Endothelial cell of umbilical vein (primary cell): ENCODE measurements around the gene ZMIZ1. TPM values are rescaled to one million over a fixed set of nuclear protein-coding genes. Genes with fewer than 3 reads are reported as not detected.

Experiments used
- BruUV-seq: library from RNA; stranded (reverse); fragments of 400-500 nt; replicated peaks from 2 replicates; lab custom pipeline; 2021; lab: Mats Ljungman, UMichigan
- CTCF ChIA-PET: fragments of 300-600, 350-600 bp; sonication (Branson Sonifier 250); formaldehyde crosslinking; loops from one replicate; lab custom pipeline; 2021; ENCODE audit warnings: antibody characterized with exemption, inconsistent platforms; lab: Charles Lee
- POLR2A ChIA-PET: fragments of 300-600, 350-600 bp; sonication (Branson Sonifier 250); formaldehyde crosslinking; loops from one replicate; lab custom pipeline; 2021; ENCODE audit warnings: antibody characterized with exemption, inconsistent platforms; lab: Charles Lee
- DNase-seq: peaks from one replicate; pipeline ENCODE4 v3.0.0-alpha.2; 2011; ENCODE audit warnings: low read depth, low spot score
- FAIRE-seq: peaks from 2 replicates; lab custom pipeline; 2011; peaks lifted over from hg19 to GRCh38; lab: Jason Lieb, UNC
- H2AFZ ChIP-seq: 2 replicates; pipeline ENCODE4 v1.6.0; 2012; ENCODE audit warnings: low read depth, low read length, control low read depth, inconsistent platforms
- H3K27ac ChIP-seq: 2 replicates; pipeline ENCODE4 v1.5.1; 2011; ENCODE audit warnings: low read depth, mild to moderate bottlenecking, control low read depth, low read length, moderate library complexity; ENCODE audit not compliant: insufficient read depth
- H3K27me3 ChIP-seq, 2 experiments: 2 replicates each; pipeline versions ENCODE4 v1.6.0 to v1.6.1; 2011; ENCODE audit warnings: low read length in 2 of 2, mixed read lengths in 1 of 2; ENCODE audit not compliant: control insufficient read depth in 2 of 2, insufficient read depth in 2 of 2
- H3K36me3 ChIP-seq, 2 experiments: 2 replicates in 1 of 2; 3 replicates in 1 of 2; pipeline ENCODE4 v1.5.1; 2011; ENCODE audit warnings: low read length in 2 of 2, mild to moderate bottlenecking in 1 of 2, moderate library complexity in 1 of 2; ENCODE audit not compliant: control insufficient read depth in 2 of 2, insufficient read depth in 2 of 2; ENCODE audit errors: extremely low read depth in 1 of 2
- H3K4me1 ChIP-seq: 3 replicates; pipeline ENCODE4 v1.5.1; 2011; ENCODE audit warnings: mild to moderate bottlenecking, low read length; ENCODE audit not compliant: control insufficient read depth, insufficient read depth; ENCODE audit errors: extremely low read depth
- H3K4me2 ChIP-seq: 2 replicates; pipeline ENCODE4 v1.6.1; 2011; ENCODE audit warnings: low read length, control low read depth, mixed read lengths; ENCODE audit not compliant: insufficient read depth
- H3K4me3 ChIP-seq, 3 experiments: fragments of 200-600 bp in 1 of 3; sonication (generic), shearing (Covaris generic) in 1 of 3; replicated peaks in 1 of 3; 2 replicates each; pipeline ENCODE4 v1.5.1; 2011 to 2016; ENCODE audit warnings: control low read depth in 3 of 3, low read length in 3 of 3, mild to moderate bottlenecking in 2 of 3, inconsistent platforms in 1 of 3, low read depth in 1 of 3, moderate library complexity in 1 of 3; ENCODE audit not compliant: insufficient read depth in 1 of 3
- H3K79me2 ChIP-seq: 2 replicates; pipeline ENCODE4 v1.6.0; 2012; ENCODE audit warnings: low read length, inconsistent platforms; ENCODE audit not compliant: control insufficient read depth, insufficient read depth
- H3K9ac ChIP-seq: replicated peaks from 2 replicates; pipeline ENCODE3; 2011; ENCODE audit warnings: low read length, control low read depth; ENCODE audit not compliant: insufficient read depth; ENCODE audit errors: extremely low read depth
- H3K9me1 ChIP-seq: replicated peaks from 3 replicates; pipeline ENCODE4 v1.6.0; 2011; ENCODE audit warnings: mild to moderate bottlenecking, low read length; ENCODE audit not compliant: control insufficient read depth, insufficient read depth; ENCODE audit errors: extremely low read depth
- H3K9me3 ChIP-seq: replicated peaks from 2 replicates; pipeline ENCODE4 v1.5.1; 2012; ENCODE audit warnings: low read length, inconsistent platforms; ENCODE audit not compliant: control insufficient read depth, insufficient read depth
- H4K20me1 ChIP-seq: replicated peaks from 2 replicates; pipeline ENCODE3; 2011; ENCODE audit warnings: mild to moderate bottlenecking, low read length; ENCODE audit not compliant: control insufficient read depth, insufficient read depth; ENCODE audit errors: extremely low read depth
- CTCF ChIP-seq, 2 donors: IDR thresholded peaks; 1 replicate in 1 of 2; 2 replicates in 1 of 2; pipeline ENCODE4 v1.5.1; 2011; ENCODE audit warnings: low read length in 2 of 2, mild to moderate bottlenecking in 2 of 2, moderate library complexity in 2 of 2, control low read depth in 1 of 2, inconsistent platforms in 1 of 2, low read depth in 1 of 2; ENCODE audit not compliant: insufficient read depth in 1 of 2; ENCODE audit errors: extremely low read depth in 1 of 2
- EZH2 ChIP-seq: IDR thresholded peaks from 2 replicates; pipeline ENCODE4 v1.6.1; 2012; ENCODE audit warnings: borderline replicate concordance, low read depth, mild to moderate bottlenecking, moderate library complexity, low read length, inconsistent platforms; ENCODE audit not compliant: severe bottlenecking
- FOS ChIP-seq: IDR thresholded peaks from 2 replicates; pipeline ENCODE4 v1.6.1; 2011; ENCODE audit warnings: mild to moderate bottlenecking, low read length, moderate library complexity, borderline replicate concordance; ENCODE audit not compliant: insufficient read depth
- GATA2 ChIP-seq: IDR thresholded peaks from 2 replicates; pipeline ENCODE4 v1.7.0; 2011; ENCODE audit warnings: low read depth, mild to moderate bottlenecking, moderate library complexity, mixed read lengths, low read length; ENCODE audit not compliant: insufficient read length, insufficient read depth
- POLR2A ChIP-seq: IDR thresholded peaks from 2 replicates; pipeline ENCODE4 v1.6.1; 2012; ENCODE audit warnings: low read depth, mild to moderate bottlenecking, control low read depth, low read length
- dilution Hi-C: fragments of 300-500 bp; cut with MboI; formaldehyde crosslinking; loops from one replicate; pipeline ENCODE4 v1.15.0; 2019; ENCODE audit warnings: low sequenced_read_pairs; ENCODE audit not compliant: extremely low pct_ligation_motif_present
- intact Hi-C: fragments of 100-400 bp; cut with micrococcal nuclease; formaldehyde crosslinking; loops from one replicate; pipeline ENCODE4 v1.10.0; 2022
- polyA plus RNA-seq, 4 experiments: library from polyadenylated mRNA; depleted of rRNA in 3 of 4; stranded (reverse) in 3 of 4; unstranded in 1 of 4; fragments of >200 nt; gene quantifications; 2 replicates each; pipeline versions ENCODE4 v1.2.1 to v1.2.3, GENCODE V29; 2011 to 2012; ENCODE audit warnings: missing spikeins in 1 of 4
- total RNA-seq: library from RNA; stranded (reverse); gene quantifications from 2 replicates; pipeline ENCODE4 v1.2.3, GENCODE V29; 2021

Gene ZMIZ1
- total and polyA plus RNA-seq, 2 donors (not counting 3 experiments of a cell fraction or from before 2014, with no cell fraction given): 12.5 to 46.7 TPM

- DNase-seq: no peak
- ChIA-PET CTCF (no interaction called here), POLR2A (no interaction called here)
- BruUV-seq: no TSS peak
- Histone ChIP-seq H3K27ac (no peak overlapping the region), H3K4me3 (no peak overlapping the region), H3K79me2 (peaks cover 16% of the 10 kb centered on the region), H4K20me1 (no peaks in the 10 kb centered on the region), H3K9me3 (no peaks in the 10 kb centered on the region), H3K9me1 (no peaks in the 10 kb centered on the region), H3K36me3 (no peaks in the 10 kb centered on the region), H3K9ac (no peak overlapping the region), H3K4me2 (no peak overlapping the region), H3K27me3 (no peaks in the 10 kb centered on the region), H3K4me1 (peaks cover 57% of the 10 kb centered on the region), H2AFZ (no peak overlapping the region)
- peak; percentile 26 for FAIRE-seq
- dilution Hi-C loops (no loop called here), intact Hi-C loops (loop anchor here (5.0 kb wide), 2 partner anchors 83 to 1203 kb away; no protein-coding TSS in a partner anchor)
- no peak for TF ChIP-seq FOS
- TF ChIP-seq POLR2A: no peak
- peak; percentile 77 for TF ChIP-seq GATA2
- TF ChIP-seq CTCF (IDR thresholded peaks at IDR 0.05; ENCODE audit: extremely low read depth in 1 of 2, insufficient read depth in 1 of 2, low read depth in 1 of 2, low read length in 2 of 2): no peak
- TF ChIP-seq EZH2: no peak
Measured at GRCh38 chr10:79239924-79240581, 171.3 kb downstream of the ZMIZ1 start.
